NCI-H2107 treated with DMSO at 0.1 percent for 48 hours (cell line): ENCODE measurements around the gene RLBP1.
A peak's percentile ranks its signal among the peaks of the same experiment; 100 is the strongest.

ENCODE experiments used
- DNase-seq: peaks from one replicate; lab custom pipeline; 2025; ENCODE audit not compliant: unreplicated experiment; lab: John Stamatoyannopoulos, UW

Gene RLBP1

GRCh38 chr15:89206908-89207331, 14.5 kb downstream of the RLBP1 start:
- peak; percentile 11 for DNase-seq

GRCh38 chr15:89205991-89206585, 15.3 kb downstream of the RLBP1 start:
- no peak for DNase-seq

GRCh38 chr15:89203705-89204273, 17.6 kb downstream of the RLBP1 start:
- no peak for DNase-seq

- no peak for DNase-seq
Measured at GRCh38 chr15:89201465-89202005, 19.8 kb downstream of the RLBP1 start.

GRCh38 chr15:89200182-89200581, 21.2 kb downstream of the RLBP1 start:
- DNase-seq: no peak

GRCh38 chr15:89199746-89200145, 21.6 kb downstream of the RLBP1 start:
- DNase-seq: no peak

GRCh38 chr15:89198934-89199333, 22.4 kb downstream of the RLBP1 start:
- no peak for DNase-seq

GRCh38 chr15:89198196-89198595, 23.2 kb downstream of the RLBP1 start:
- DNase-seq: no peak

- DNase-seq: peak; percentile 25
Measured at GRCh38 chr15:89197503-89197971, 23.8 kb downstream of the RLBP1 start.

- peak; percentile 7 for DNase-seq
Measured at GRCh38 chr15:89196994-89197393, 24.4 kb downstream of the RLBP1 start.

- DNase-seq: no peak
Measured at GRCh38 chr15:89196241-89196640, 25.1 kb downstream of the RLBP1 start.

- no peak for DNase-seq
Measured at GRCh38 chr15:89195836-89196235, 25.5 kb downstream of the RLBP1 start.

GRCh38 chr15:89194608-89195007, 26.8 kb downstream of the RLBP1 start:
- DNase-seq: no peak

- DNase-seq: no peak
Measured at GRCh38 chr15:89192766-89193165, 28.6 kb downstream of the RLBP1 start.

GRCh38 chr15:89192136-89192535, 29.2 kb downstream of the RLBP1 start:
- no peak for DNase-seq

GRCh38 chr15:89187986-89188514, 33.3 kb downstream of the RLBP1 start:
- DNase-seq: no peak

GRCh38 chr15:89187301-89187985, 33.9 kb downstream of the RLBP1 start:
- DNase-seq: no peak

GRCh38 chr15:89186803-89187202, 34.6 kb downstream of the RLBP1 start:
- DNase-seq: no peak

GRCh38 chr15:89184886-89185526, 36.4 kb downstream of the RLBP1 start:
- no peak for DNase-seq

- DNase-seq: no peak
Measured at GRCh38 chr15:89184357-89184756, 37.0 kb downstream of the RLBP1 start.
